NT2/D1 (cell line): Measurements from ENCODE around the gene GADL1.

ENCODE experiments used
- SUZ12 ChIP-seq: IDR thresholded peaks from 2 replicates; pipeline ENCODE4 v1.6.1; 2011; ENCODE audit not compliant: insufficient read length, insufficient read depth; ENCODE audit errors: extremely low read depth
- YY1 ChIP-seq: IDR thresholded peaks from 2 replicates; pipeline ENCODE4 v1.6.1; 2011; ENCODE audit not compliant: insufficient read length, insufficient read depth

DNA sequence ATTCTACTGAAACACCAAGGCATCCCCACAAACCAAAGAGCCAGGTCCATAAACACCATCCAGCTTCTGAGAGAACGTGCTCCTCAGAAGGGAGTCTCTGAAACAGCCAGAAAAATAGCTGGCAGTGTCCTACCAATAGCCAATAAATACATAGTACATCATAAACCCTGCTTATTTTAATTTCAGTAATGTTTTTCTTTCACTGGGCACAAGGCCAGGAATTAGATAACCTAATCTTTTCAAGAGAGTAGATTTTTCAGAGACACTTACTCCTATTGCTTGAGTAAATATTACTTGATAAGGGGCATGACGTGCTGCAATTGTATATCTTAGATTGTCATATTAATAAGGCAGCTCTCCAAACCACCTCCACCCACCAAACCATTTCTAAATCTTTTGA, 22.7 kb downstream of the GADL1 start:
- TF ChIP-seq YY1: no peak
- no peak for TF ChIP-seq SUZ12
